Endothelial cell of umbilical vein (primary cell): Measurements from ENCODE around the gene POLA1. TPM values are rescaled to one million over a fixed set of nuclear protein-coding genes. Genes with fewer than 3 reads are reported as not detected.

ENCODE experiments used
- BruUV-seq: library from RNA; stranded (reverse); fragments of 400-500 nt; replicated peaks from 2 replicates; lab custom pipeline; 2021; lab: Mats Ljungman, UMichigan
- CTCF ChIA-PET: fragments of 300-600, 350-600 bp; sonication (Branson Sonifier 250); formaldehyde crosslinking; loops from one replicate; lab custom pipeline; 2021; ENCODE audit warnings: antibody characterized with exemption, inconsistent platforms; lab: Charles Lee
- POLR2A ChIA-PET: fragments of 300-600, 350-600 bp; sonication (Branson Sonifier 250); formaldehyde crosslinking; loops from one replicate; lab custom pipeline; 2021; ENCODE audit warnings: antibody characterized with exemption, inconsistent platforms; lab: Charles Lee
- DNase-seq: peaks from one replicate; pipeline ENCODE4 v3.0.0-alpha.2; 2011; ENCODE audit warnings: low read depth, low spot score
- FAIRE-seq: peaks from 2 replicates; lab custom pipeline; 2011; peaks lifted over from hg19 to GRCh38; lab: Jason Lieb, UNC
- H2AFZ ChIP-seq: 2 replicates; pipeline ENCODE4 v1.6.0; 2012; ENCODE audit warnings: low read depth, low read length, control low read depth, inconsistent platforms
- H3K27ac ChIP-seq: 2 replicates; pipeline ENCODE4 v1.5.1; 2011; ENCODE audit warnings: low read depth, mild to moderate bottlenecking, control low read depth, low read length, moderate library complexity; ENCODE audit not compliant: insufficient read depth
- H3K27me3 ChIP-seq, 2 experiments: 2 replicates each; pipeline versions ENCODE4 v1.6.0 to v1.6.1; 2011; ENCODE audit warnings: low read length in 2 of 2, mixed read lengths in 1 of 2; ENCODE audit not compliant: control insufficient read depth in 2 of 2, insufficient read depth in 2 of 2
- H3K36me3 ChIP-seq, 2 experiments: 2 replicates in 1 of 2; 3 replicates in 1 of 2; pipeline ENCODE4 v1.5.1; 2011; ENCODE audit warnings: low read length in 2 of 2, mild to moderate bottlenecking in 1 of 2, moderate library complexity in 1 of 2; ENCODE audit not compliant: control insufficient read depth in 2 of 2, insufficient read depth in 2 of 2; ENCODE audit errors: extremely low read depth in 1 of 2
- H3K4me1 ChIP-seq: 3 replicates; pipeline ENCODE4 v1.5.1; 2011; ENCODE audit warnings: mild to moderate bottlenecking, low read length; ENCODE audit not compliant: control insufficient read depth, insufficient read depth; ENCODE audit errors: extremely low read depth
- H3K4me2 ChIP-seq: 2 replicates; pipeline ENCODE4 v1.6.1; 2011; ENCODE audit warnings: low read length, control low read depth, mixed read lengths; ENCODE audit not compliant: insufficient read depth
- H3K4me3 ChIP-seq, 3 experiments: fragments of 200-600 bp in 1 of 3; sonication (generic), shearing (Covaris generic) in 1 of 3; replicated peaks in 1 of 3; 2 replicates each; pipeline ENCODE4 v1.5.1; 2011 to 2016; ENCODE audit warnings: control low read depth in 3 of 3, low read length in 3 of 3, mild to moderate bottlenecking in 2 of 3, inconsistent platforms in 1 of 3, low read depth in 1 of 3, moderate library complexity in 1 of 3; ENCODE audit not compliant: insufficient read depth in 1 of 3
- H3K79me2 ChIP-seq: 2 replicates; pipeline ENCODE4 v1.6.0; 2012; ENCODE audit warnings: low read length, inconsistent platforms; ENCODE audit not compliant: control insufficient read depth, insufficient read depth
- H3K9ac ChIP-seq: replicated peaks from 2 replicates; pipeline ENCODE3; 2011; ENCODE audit warnings: low read length, control low read depth; ENCODE audit not compliant: insufficient read depth; ENCODE audit errors: extremely low read depth
- H3K9me1 ChIP-seq: replicated peaks from 3 replicates; pipeline ENCODE4 v1.6.0; 2011; ENCODE audit warnings: mild to moderate bottlenecking, low read length; ENCODE audit not compliant: control insufficient read depth, insufficient read depth; ENCODE audit errors: extremely low read depth
- H3K9me3 ChIP-seq: replicated peaks from 2 replicates; pipeline ENCODE4 v1.5.1; 2012; ENCODE audit warnings: low read length, inconsistent platforms; ENCODE audit not compliant: control insufficient read depth, insufficient read depth
- H4K20me1 ChIP-seq: replicated peaks from 2 replicates; pipeline ENCODE3; 2011; ENCODE audit warnings: mild to moderate bottlenecking, low read length; ENCODE audit not compliant: control insufficient read depth, insufficient read depth; ENCODE audit errors: extremely low read depth
- FOS ChIP-seq: IDR thresholded peaks from 2 replicates; pipeline ENCODE4 v1.6.1; 2011; ENCODE audit warnings: mild to moderate bottlenecking, low read length, moderate library complexity, borderline replicate concordance; ENCODE audit not compliant: insufficient read depth
- GATA2 ChIP-seq: IDR thresholded peaks from 2 replicates; pipeline ENCODE4 v1.7.0; 2011; ENCODE audit warnings: low read depth, mild to moderate bottlenecking, moderate library complexity, mixed read lengths, low read length; ENCODE audit not compliant: insufficient read length, insufficient read depth
- JUN ChIP-seq: IDR thresholded peaks from 2 replicates; pipeline ENCODE4 v1.6.1; 2011; ENCODE audit warnings: borderline replicate concordance, low read depth; ENCODE audit not compliant: insufficient read length, insufficient read depth
- MYC ChIP-seq: IDR thresholded peaks from one replicate; pipeline ENCODE4 v1.6.1; 2011; ENCODE audit warnings: mild to moderate bottlenecking, low read depth, low read length
- POLR2A ChIP-seq: IDR thresholded peaks from 2 replicates; pipeline ENCODE4 v1.6.1; 2012; ENCODE audit warnings: low read depth, mild to moderate bottlenecking, control low read depth, low read length
- dilution Hi-C: fragments of 300-500 bp; cut with MboI; formaldehyde crosslinking; loops from one replicate; pipeline ENCODE4 v1.15.0; 2019; ENCODE audit warnings: low sequenced_read_pairs; ENCODE audit not compliant: extremely low pct_ligation_motif_present
- intact Hi-C: fragments of 100-400 bp; cut with micrococcal nuclease; formaldehyde crosslinking; loops from one replicate; pipeline ENCODE4 v1.10.0; 2022
- polyA plus RNA-seq, 4 experiments: library from polyadenylated mRNA; depleted of rRNA in 3 of 4; stranded (reverse) in 3 of 4; unstranded in 1 of 4; fragments of >200 nt; gene quantifications; 2 replicates each; pipeline versions ENCODE4 v1.2.1 to v1.2.3, GENCODE V29; 2011 to 2012; ENCODE audit warnings: missing spikeins in 1 of 4
- total RNA-seq: library from RNA; stranded (reverse); gene quantifications from 2 replicates; pipeline ENCODE4 v1.2.3, GENCODE V29; 2021

The POLA1 gene
- total and polyA plus RNA-seq, 2 donors (not counting 3 experiments of a cell fraction or from before 2014, with no cell fraction given): 1.8 to 18.6 TPM

DNA sequence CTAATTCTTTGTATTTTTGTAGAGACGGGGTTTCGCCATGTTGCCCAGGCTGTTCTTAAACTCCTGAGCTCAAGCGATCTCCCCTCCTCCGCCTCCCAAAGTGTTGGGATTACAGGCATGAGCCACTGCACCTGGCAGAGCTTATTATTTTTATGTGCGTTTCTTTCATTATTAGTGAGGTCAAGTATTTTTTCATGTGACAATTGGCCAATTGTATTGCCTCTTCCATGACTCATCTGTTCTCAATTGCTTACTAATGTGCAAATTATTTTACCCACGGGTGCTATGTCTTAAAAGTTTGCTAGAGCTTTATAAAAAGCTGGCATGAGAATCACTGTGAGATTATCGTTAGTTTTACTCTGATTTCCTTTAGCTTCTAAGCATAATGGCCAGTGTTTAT is 335.0 kb downstream of the POLA1 start:
- no peak for DNase-seq
- H3K27ac ChIP-seq: no peak overlapping the region

DNA sequence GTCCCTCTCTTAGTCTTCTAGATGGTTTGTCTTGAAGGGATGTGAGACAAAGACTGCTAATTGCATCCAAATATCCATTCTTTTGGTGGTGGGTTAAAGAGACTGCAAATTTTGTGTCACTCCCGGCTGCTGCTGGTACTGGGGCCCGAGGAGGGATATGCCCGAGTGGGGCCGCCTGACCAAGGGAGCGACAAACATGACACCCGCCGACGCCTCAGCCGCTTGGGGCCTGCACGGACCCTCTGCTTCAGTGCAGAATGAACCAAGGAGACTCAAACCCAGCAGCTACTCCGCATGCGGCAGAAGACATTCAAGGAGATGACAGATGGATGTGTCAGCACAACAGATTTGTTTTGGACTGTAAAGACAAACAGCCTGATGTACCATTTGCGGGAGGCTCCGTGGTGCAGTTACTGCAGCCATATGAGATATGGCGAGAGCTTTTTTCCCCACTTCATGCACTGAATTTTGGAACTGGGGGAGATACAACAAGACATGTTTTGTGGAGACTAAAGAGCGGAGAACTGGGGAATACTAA is 335.6 kb downstream of the POLA1 start:
- no peak for TF ChIP-seq MYC
- no peak for TF ChIP-seq POLR2A
- TF ChIP-seq FOS: no peak
- no peak for TF ChIP-seq GATA2
- Histone ChIP-seq H3K9me1 (no peaks in the 10 kb centered on the region), H3K27me3 (peaks cover 12 to 16% of the 10 kb centered on the region in 2 experiments), H3K4me1 (peaks cover 2% of the 10 kb centered on the region), H4K20me1 (no peaks in the 10 kb centered on the region), H3K79me2 (no peaks in the 10 kb centered on the region), H3K4me3 (no peak overlapping the region), H3K9me3 (no peaks in the 10 kb centered on the region), H3K9ac (no peak overlapping the region), H3K27ac (no peak overlapping the region), H3K36me3 (no peaks in the 10 kb centered on the region), H3K4me2 (no peak overlapping the region), H2AFZ (no peak overlapping the region)
- intact Hi-C loops (no loop called here), dilution Hi-C loops (no loop called here)
- CTCF ChIA-PET: interaction anchor here (1.2 kb wide), 1 partner anchor 191 kb away, joined by 4 read pairs; no protein-coding TSS in a partner anchor
- DNase-seq: no peak
- POLR2A ChIA-PET: no interaction called here
- no TSS peak for BruUV-seq
- FAIRE-seq: no peak

More for the DNA sequence above, 335.0 kb downstream of the POLA1 start:
- BruUV-seq: no TSS peak
- H3K4me2 ChIP-seq: no peak overlapping the region
- H4K20me1 ChIP-seq: no peaks in the 10 kb centered on the region
- no peak overlapping the region for H3K9ac ChIP-seq
- intact Hi-C loops (no loop called here), dilution Hi-C loops (no loop called here)
- H3K79me2 ChIP-seq: no peaks in the 10 kb centered on the region
- ChIA-PET POLR2A (no interaction called here), CTCF (interaction anchor here (1.2 kb wide), 2 partner anchors 115 to 190 kb away, joined by 4 read pairs; no protein-coding TSS in a partner anchor)
- no peak for FAIRE-seq
- peaks cover 19 to 22% of the 10 kb centered on the region in 2 experiments for H3K27me3 ChIP-seq
- H3K4me3 ChIP-seq: no peak overlapping the region
- H3K9me1 ChIP-seq: no peaks in the 10 kb centered on the region
- no peak overlapping the region for H2AFZ ChIP-seq
- peaks cover 2% of the 10 kb centered on the region for H3K4me1 ChIP-seq
- H3K9me3 ChIP-seq: no peaks in the 10 kb centered on the region
- no peaks in the 10 kb centered on the region for H3K36me3 ChIP-seq
- TF ChIP-seq POLR2A (no peak), JUN (peak; percentile 18)
